UCSD-AML1 (cell line): Measurements from ENCODE around the gene TLL2.
"Not testable (repeated sequence)": the region's sequence is repeated elsewhere in the genome, so short reads cannot be mapped to it uniquely, and the experiment has no call there.

ENCODE experiments used
- DNase-seq: peaks from one replicate; lab custom pipeline; 2025; ENCODE audit not compliant: unreplicated experiment; lab: John Stamatoyannopoulos, UW

The TLL2 gene

DNA sequence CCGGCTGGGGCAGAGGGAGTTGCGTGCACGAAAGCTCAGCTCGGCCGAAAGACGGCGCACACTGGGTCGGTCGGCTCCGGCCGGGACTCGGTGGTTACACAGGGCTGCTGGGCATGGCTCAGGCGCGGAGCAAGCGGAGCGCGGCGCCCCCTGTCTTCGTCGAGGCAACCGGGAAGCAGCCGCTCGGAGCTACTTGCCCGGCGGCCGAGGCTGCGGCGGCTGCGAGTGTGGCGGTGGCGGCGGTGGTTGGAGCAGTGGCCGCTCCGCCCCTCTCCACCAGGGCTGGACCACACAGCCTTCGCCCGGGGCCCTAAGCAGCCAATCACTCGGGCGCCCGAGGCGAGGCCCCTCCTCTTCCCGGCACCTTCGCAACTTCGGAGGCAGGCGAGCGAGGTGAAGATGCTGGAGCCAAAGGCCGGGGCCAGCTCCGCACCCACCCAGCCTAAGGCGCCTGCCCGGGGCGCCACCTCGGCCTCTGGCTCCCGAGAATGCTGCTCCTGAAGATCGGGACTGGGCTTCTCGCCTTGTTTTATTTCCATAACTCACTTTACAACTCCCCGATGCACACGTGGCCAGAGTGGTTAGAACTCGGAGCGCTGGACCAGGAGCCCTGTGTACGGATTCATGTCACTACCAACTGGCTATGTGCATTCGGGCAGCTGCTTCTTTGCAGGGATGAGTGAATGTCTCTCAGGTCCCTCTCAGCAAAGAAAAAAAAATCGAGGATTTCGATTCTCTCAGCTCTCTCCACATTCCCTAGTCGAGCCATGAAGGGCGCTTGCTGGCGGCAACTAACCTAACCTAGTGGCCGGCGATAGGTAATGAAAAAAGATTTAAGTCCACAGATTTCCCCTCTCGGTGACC, at the start of gene TLL2:
Gene TLL2 (minus strand): TSS at position 229 of the 864 bp plus-strand sequence. CDS start 241 bp downstream, outside the sequence.
- peak; percentile 87 for DNase-seq

GRCh38 chr10:96560966-96561887, 47.5 kb upstream of the TLL2 start:
- no peak for DNase-seq

DNA sequence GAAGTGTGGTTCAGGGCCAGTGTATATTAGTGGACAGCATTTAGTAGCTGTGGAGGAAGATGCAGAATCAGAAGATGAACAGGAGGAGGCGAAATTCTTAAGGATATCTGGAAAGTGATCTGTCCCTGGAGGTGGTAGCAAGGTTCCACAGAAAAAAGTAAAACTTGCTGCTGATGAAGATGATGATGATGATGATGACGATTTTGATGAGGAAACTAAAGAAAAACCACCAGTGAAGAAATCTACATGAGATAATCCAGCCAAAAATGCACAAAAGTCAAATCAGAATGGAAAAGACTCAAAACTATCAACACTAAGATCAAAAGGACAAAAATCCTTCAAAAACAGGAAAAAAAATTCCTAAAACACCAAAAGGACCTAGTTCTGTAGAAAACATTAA, 46.8 kb upstream of the TLL2 start:
- no peak for DNase-seq

DNA sequence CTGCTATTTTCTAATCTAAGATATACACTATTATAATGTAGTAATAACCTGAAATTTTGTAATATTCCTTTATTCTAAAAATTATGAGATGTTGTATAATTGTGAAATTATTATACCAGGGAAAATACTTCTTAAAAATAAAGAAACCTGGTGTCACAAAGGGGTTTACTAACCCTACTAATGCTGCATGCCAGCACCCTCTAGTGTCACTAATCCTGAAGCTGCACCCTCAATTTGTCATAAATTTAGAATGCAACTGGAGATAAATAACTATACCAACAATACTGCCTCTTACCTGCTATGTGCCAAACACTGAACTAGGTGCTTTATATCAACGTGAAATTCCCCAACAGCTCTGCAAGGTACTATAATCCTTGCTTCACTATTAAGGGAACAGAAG, 42.3 kb upstream of the TLL2 start:
- no peak for DNase-seq

DNA sequence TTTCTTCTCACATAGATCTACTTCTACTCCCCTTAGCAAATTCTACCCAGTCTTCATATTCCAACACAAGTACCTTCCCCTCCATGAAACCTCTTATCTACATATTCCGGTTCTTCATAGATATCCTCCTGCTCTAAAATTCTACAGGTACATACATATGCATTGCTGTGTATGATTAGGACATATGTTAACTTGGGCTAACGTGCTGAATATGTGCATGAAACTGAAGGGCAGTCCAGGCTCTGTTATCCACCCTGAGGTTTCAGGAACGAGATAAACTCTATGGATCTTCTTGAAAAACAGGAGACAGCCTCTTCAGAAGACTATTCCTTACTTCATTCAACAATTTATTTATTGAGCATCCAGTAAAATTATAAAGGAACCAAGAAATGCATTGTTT, 41.6 kb upstream of the TLL2 start:
- DNase-seq: no peak

DNA sequence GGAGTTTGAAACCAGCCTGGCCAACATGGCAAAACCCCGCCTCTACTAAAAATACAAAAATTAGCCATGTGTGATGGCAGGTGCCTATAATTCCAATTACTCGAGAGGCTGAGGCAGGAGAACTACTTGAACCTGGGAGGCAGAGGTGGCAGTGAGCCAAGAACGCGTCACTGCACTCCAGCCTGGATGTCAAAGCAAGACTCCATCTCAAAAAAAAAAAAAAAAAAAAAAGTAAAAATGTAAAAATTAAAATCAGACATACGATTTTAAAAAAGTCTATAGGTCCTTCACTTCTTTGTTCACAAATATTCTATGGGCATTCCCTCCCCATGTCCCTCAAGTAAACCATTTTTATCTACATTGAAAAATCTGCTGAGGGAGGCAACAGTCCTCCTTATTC, 34.9 kb upstream of the TLL2 start:
- no peak for DNase-seq

DNA sequence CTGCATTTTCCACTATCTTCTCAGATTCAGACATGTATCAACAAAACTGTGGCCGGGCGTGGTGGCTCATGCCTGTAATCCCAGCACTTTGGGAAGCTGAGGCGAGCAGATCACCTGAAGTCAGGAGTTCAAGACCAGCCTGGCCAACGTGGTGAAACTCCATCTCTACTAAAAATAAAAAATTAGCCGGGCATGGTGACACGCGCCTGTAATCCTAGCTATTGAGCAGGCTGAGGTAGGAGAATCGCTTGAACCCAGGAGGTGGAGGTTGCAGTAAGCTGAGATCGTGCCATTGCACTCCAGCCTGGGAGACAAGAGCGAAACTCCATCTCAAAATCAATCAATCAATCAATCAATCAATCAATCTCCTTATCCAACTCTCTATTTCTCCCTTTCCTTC, 31.8 kb upstream of the TLL2 start:
- not testable (repeated sequence) for DNase-seq

GRCh38 chr10:96541921-96542320, 28.2 kb upstream of the TLL2 start:
- no peak for DNase-seq

GRCh38 chr10:96540240-96540639, 26.5 kb upstream of the TLL2 start:
- DNase-seq: no peak

DNA sequence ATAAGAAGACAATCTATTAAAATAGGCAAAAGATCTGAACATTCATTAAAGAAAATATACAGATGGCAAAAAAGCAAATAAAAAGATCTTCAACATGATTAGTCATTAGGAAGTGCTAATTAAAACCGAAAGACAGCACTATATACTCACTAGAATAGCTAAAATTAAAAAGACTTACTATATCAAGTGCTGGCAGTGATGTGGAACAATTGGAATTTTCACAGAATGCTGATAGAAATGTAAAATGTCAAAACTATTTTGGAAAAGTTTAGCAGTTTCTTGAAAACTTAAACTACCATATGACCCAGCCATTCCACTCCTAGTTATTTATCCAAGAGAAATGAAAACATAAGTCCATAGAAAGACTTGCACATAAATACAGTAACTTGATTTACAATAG, 25.0 kb upstream of the TLL2 start:
- no peak for DNase-seq

DNA sequence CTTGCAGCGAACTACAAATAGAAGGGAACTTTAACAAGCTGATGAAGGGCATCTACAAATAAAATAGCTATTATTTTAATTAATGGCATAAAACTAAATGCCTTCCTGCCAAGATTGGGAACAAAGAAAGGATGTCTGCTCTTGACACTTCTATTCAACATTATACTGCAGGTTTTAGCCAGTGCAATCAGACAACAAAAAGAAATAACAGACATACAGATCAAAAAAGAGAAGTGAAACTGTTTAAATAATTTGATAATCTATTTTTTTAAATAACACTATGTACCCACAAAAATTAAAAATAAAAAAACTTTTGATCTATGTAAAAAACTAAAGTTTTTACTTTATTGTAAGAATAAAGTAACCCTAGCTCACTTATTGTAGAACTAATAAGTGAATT, 22.4 kb upstream of the TLL2 start:
- DNase-seq: no peak

- DNase-seq: no peak
Measured at GRCh38 chr10:96532523-96532922, 18.8 kb upstream of the TLL2 start.

GRCh38 chr10:96529634-96530279, 16.0 kb upstream of the TLL2 start:
- DNase-seq: no peak

- DNase-seq: no peak
Measured at GRCh38 chr10:96524741-96525140, 11.0 kb upstream of the TLL2 start.

DNA sequence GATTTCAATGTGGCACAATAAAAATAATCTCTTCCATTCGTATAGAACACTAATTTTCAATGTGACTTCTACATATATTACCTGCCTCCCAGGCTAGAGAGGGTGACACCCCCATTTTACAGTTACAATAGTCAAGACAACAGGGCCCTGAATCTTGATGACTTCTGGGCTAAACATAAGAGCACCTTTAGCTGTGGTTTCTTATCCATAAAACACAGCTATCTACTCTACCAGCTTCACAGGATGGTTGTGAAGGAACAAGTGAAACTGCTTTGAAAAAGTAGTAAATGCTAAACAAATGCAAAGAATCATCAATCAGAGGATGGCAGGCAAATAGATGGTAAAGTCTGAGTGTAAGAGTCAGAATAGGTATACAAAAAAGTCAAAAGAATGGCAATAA, 3.6 kb upstream of the TLL2 start:
- no peak for DNase-seq

DNA sequence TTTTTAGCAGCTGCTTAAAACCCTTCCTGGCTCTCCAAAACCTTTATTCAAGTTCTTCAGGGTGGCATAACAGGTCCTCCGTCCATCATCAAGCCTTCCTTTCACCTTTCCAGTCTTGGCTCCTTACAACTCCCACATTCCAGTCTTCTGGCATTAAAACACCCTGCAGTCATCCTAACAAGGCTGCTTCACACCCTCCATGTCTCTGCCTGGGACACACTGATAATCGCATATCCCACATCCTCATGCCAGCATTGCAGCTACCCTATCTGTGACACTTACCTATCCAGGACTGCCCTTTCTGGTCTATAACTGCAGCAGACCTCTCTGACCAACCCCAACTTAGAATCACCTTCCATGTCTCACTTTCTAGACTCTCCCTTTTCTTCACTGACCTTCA, 2.6 kb upstream of the TLL2 start:
- DNase-seq: no peak

DNA sequence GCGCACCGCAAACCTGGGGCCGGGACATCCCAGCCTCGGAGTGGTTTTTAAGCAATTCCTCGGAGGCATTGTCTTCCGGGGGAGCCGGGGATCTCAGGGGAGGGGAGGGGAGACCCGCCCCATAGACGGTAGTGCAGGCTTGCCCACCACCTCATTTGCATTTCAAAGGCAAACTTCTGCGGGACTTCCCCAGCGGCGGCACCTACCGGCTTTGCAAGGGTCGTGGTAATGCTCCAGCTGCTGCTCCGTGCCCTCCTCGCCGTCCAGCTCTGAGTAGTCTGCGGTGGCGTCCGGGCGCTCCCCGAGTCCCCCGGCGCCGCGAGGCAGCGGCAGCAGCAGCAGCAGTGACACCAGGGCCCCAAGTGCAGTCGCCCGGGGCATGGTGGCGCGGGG, 425 bp downstream of the TLL2 start:
- no peak for DNase-seq

DNA sequence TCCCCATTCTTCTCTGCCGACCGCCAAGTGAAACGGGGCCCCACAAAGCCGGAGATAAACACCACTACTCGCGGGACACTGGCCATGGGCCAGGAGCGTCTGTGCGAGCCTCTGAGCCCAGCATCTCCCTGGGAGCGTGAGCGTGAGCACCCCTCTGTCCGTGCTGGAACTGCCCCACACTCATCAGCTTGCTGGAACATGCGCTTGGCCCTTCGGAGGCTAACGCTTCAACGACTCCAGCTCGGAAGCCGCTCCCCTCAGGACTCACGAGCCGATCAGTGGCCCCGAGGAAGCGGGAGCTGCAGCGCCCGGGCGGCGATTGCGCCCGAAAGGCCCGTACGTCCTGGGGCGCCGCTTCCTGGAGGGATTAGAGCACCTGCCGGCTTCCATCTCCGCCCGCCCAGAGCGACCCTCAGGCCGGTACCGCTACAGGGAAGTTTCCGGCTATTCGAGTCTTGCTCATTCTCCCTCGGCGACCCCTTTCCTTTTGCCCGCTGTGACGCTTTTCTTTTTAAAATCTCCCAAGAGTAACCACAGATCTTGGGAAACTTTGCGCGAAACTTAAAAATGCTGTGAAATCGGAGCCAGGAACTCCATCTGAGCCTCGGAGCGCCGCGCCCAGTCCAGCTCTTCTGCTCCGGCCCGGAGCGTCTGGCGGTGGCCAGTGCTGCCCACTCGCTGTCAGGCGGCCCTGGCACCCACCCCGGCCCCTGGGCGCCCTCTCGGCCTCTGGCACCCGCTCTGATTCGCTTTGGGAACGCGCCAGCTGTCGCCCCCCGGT, 1.0 kb downstream of the TLL2 start:
- DNase-seq: no peak

- DNase-seq: peak; percentile 26
Measured at GRCh38 chr10:96511044-96511945, 2.4 kb downstream of the TLL2 start.
